HUES6 (cell line): ENCODE measurements around the gene PWWP2B.

Source experiments
- H3K27ac ChIP-seq: 2 replicates; pipeline ENCODE4 v1.7.0; 2013; ENCODE audit warnings: low read depth, mild to moderate bottlenecking, low read length, inconsistent platforms
- H3K27me3 ChIP-seq: 2 replicates; pipeline ENCODE4 v1.6.1; 2013; ENCODE audit warnings: low read length; ENCODE audit not compliant: control insufficient read depth, insufficient read depth
- H3K36me3 ChIP-seq: 2 replicates; pipeline ENCODE4 v1.6.1; 2013; ENCODE audit warnings: low read length; ENCODE audit not compliant: control insufficient read depth, insufficient read depth
- H3K4me1 ChIP-seq: 2 replicates; pipeline ENCODE4 v1.6.1; 2013; ENCODE audit warnings: low read length; ENCODE audit not compliant: control insufficient read depth, insufficient read depth
- H3K4me3 ChIP-seq: 2 replicates; pipeline ENCODE4 v1.5.1; 2013; ENCODE audit warnings: low read depth, low read length
- H3K9ac ChIP-seq: one replicate; pipeline ENCODE4 v1.6.1; 2013; ENCODE audit warnings: mild to moderate bottlenecking, low read length
- H3K9me3 ChIP-seq: 2 replicates; pipeline ENCODE4 v1.6.1; 2013; ENCODE audit warnings: low read depth, low read length; ENCODE audit not compliant: control insufficient read depth, insufficient read depth

The PWWP2B gene

DNA sequence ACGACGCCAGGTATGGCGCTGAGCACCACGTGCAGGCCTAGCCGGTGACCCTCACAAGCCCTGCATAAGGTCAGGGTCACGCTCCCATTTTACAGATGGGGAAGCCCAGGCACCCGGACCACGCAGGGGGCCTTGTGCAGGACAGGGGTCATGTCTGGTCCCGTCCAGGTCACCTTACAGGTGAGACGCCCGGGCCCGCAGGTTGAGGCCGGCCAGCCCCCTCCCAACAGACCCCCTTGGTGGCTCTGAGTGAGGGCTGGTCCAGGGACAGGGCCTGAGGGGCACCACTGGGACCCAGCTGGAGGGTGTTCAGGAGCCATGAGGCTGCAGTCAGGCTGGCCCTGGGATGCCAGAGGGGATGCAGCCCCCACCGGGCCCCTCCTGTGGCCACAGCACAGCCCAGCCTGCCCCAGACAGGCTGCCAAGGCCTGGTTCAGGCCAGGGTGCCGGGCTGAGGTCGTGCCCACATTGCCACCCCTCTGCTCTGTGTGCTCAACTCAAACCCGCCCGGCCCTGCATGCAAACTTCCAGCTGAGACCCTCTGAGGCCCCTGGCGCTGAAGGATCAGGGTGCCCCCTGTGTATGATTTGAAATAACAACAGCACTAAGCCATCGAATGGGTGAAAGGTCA lies 69.0 kb downstream of the PWWP2B start:
- Histone ChIP-seq H3K4me1 (peaks cover 19% of the 10 kb centered on the region), H3K27me3 (peaks cover 3% of the 10 kb centered on the region; the same call in 1 of the 2 replicates), H3K36me3 (no peaks in the 10 kb centered on the region), H3K9ac (no peak overlapping the region), H3K9me3 (no peaks in the 10 kb centered on the region), H3K4me3 (no peak overlapping the region), H3K27ac (no peak overlapping the region)

DNA sequence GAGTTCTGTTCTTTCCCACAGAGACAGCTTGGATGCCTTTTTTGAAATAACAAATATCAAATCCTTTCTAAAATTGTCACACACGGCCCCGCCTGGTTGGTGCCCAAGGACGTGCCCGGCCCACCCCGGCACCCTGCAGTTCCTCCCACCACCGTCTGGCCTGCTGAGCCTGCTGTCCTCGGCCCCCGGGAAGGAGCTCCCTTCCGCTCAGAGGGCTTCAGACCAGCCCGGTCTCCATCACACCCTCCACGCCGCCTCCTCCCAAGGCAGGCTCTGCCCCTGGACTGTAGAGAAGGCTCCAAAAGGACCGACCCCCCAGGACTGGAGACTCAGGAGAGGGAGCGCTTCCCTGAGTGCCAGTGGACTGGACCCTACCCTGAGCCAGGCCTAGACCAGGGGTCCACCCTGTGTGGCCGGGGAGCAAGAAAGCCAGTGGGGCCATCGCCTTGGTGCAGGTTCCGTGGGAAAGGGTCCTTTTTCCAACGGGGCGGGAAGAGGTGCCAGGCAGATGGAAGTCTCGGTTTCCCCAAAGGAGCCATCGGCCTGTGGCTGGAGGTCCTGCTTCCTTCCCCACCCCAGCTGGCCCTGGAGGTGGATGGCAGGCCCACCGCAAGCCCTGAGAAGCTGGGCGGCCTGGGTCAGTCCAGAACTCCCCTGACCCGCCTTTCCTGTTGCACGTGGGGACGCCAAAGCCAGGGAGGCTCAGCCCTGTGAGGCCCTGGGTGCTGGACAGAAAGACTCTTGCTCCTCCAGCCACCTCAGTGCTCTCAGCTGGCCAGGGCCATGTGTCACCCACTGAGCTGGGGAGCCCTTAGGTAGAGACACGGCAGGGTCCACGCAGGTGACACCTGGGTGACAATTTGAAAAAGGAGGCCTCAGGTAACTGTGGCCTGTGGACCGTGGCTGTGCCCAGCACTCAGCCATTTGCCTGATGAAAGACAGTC lies 69.8 kb downstream of the PWWP2B start:
- Histone ChIP-seq H3K27ac (no peak overlapping the region), H3K4me1 (peaks cover 19% of the 10 kb centered on the region), H3K4me3 (no peak overlapping the region), H3K9me3 (0 out of 2 replicates have a peak, but pooled peaks cover under 1% of the 10 kb centered on the region), H3K9ac (no peak overlapping the region), H3K36me3 (no peaks in the 10 kb centered on the region), H3K27me3 (peaks cover 3% of the 10 kb centered on the region; the same call in 1 of the 2 replicates)
